Measurements from ENCODE around the gene TENT5A. TPM values are rescaled to one million over a fixed set of nuclear protein-coding genes. Genes with fewer than 3 reads are reported as not detected.

Gene TENT5A
- total RNA-seq, 4 donors from 2014 or later = 19.1 to 36.4 (median 26.9) TPM

DNA sequence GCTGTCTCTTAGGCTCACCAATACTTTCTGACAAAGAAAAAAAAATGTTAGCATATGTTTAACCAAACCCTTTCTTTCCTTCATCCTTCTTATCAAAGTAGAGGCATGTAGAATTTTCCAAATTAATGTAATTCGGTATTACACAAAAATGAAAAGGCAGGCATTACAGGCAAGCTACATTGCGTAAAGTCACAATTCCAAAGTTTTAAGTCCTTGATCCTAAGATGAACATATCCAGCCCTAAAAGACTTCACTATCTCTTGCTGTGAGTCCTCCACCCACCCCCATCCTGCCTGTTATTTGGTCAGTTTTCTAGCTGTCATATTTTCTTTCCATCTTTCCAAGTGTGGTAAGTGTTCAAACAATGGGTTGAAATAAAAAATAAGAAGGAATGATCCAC, 12.1 kb upstream of the TENT5A start:
- H3K4me3 ChIP-seq = no peak overlapping the region
- no peaks in the 10 kb centered on the region for H3K36me3 ChIP-seq
- no peak overlapping the region for H3K27ac ChIP-seq
- WGBS = 96% methylated on average over 2 of the region's 2 CpGs
- H3K9me3 ChIP-seq = no peaks in the 10 kb centered on the region
- TF ChIP-seq POLR2AphosphoS5 (IDR thresholded peaks at IDR 0.05) = no peak
- TF ChIP-seq, protein P1, sequence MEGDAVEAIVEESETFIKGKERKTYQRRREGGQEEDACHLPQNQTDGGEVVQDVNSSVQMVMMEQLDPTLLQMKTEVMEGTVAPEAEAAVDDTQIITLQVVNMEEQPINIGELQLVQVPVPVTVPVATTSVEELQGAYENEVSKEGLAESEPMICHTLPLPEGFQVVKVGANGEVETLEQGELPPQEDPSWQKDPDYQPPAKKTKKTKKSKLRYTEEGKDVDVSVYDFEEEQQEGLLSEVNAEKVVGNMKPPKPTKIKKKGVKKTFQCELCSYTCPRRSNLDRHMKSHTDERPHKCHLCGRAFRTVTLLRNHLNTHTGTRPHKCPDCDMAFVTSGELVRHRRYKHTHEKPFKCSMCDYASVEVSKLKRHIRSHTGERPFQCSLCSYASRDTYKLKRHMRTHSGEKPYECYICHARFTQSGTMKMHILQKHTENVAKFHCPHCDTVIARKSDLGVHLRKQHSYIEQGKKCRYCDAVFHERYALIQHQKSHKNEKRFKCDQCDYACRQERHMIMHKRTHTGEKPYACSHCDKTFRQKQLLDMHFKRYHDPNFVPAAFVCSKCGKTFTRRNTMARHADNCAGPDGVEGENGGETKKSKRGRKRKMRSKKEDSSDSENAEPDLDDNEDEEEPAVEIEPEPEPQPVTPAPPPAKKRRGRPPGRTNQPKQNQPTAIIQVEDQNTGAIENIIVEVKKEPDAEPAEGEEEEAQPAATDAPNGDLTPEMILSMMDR (IDR thresholded peaks at IDR 0.05) = no peak
- TF ChIP-seq POLR2A (IDR thresholded peaks at IDR 0.05) = no peak
- no peak for TF ChIP-seq EP300 (IDR thresholded peaks at IDR 0.05)
- no peak for DNase-seq (ENCODE audit: low spot score in 2 of 2)
- peaks cover 30% of the 10 kb centered on the region for H3K4me1 ChIP-seq
- no peaks in the 10 kb centered on the region for H3K27me3 ChIP-seq

DNA sequence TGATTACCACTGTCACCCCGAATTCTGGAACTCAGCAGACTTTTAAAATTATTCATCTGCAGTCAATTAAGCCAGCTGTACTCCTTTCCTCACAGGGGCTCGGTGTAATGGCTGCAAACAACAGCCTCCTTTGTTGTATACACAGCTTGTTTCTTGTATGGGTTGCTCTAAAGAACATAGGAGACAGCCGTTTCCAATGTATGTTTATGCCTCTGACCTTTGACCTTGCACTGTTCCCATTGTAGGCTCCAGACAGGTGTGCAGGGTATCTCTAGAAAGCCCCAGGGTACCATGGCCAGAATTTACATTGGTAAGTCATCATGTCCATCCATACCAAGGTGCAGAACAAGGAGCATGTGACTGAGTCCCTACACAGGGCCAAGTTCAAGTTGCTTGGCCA, 11.5 kb upstream of the TENT5A start:
- no peak for TF ChIP-seq POLR2AphosphoS5 (IDR thresholded peaks at IDR 0.05)
- TF ChIP-seq POLR2A (IDR thresholded peaks at IDR 0.05) = no peak
- TF ChIP-seq EP300 (IDR thresholded peaks at IDR 0.05) = no peak
- TF ChIP-seq, protein P1 (IDR thresholded peaks at IDR 0.05) = no peak
- no peak overlapping the region for H3K27ac ChIP-seq
- no peaks in the 10 kb centered on the region for H3K36me3 ChIP-seq
- 67% methylated on average over 3 of the region's 3 CpGs for WGBS
- peaks cover 30% of the 10 kb centered on the region for H3K4me1 ChIP-seq
- no peaks in the 10 kb centered on the region for H3K27me3 ChIP-seq
- H3K9me3 ChIP-seq = no peaks in the 10 kb centered on the region
- no peak overlapping the region for H3K4me3 ChIP-seq
- DNase-seq (ENCODE audit: low spot score in 2 of 2) = no peak

DNA sequence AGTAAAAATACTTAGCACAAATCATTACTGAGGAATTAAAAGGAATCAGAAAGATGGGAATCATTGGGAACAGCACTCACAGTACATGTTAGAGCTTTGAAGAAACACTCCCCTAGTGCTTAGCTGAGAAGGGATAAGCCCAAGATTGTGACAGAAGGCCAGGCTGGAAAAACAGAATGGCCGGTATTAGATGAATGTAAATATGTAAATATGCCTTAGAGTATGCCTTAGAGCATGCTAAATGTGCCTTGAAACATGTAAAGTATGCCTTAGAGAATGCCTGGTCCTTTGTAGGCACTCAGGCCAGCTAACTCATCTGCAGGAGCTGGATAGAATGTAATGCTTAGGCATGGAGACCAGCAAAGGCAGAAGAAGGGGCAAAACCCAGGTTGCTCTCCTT, 10.6 kb upstream of the TENT5A start:
- DNase-seq (ENCODE audit: low spot score in 2 of 2) = no peak
- TF ChIP-seq EP300 (IDR thresholded peaks at IDR 0.05) = no peak
- TF ChIP-seq POLR2AphosphoS5 (IDR thresholded peaks at IDR 0.05) = no peak
- TF ChIP-seq POLR2A (IDR thresholded peaks at IDR 0.05) = no peak
- TF ChIP-seq, protein P1 (IDR thresholded peaks at IDR 0.05) = no peak
- Histone ChIP-seq H3K27me3 (no peaks in the 10 kb centered on the region), H3K4me3 (no peak overlapping the region), H3K9me3 (no peaks in the 10 kb centered on the region), H3K27ac (no peak overlapping the region), H3K36me3 (no peaks in the 10 kb centered on the region), H3K4me1 (peaks cover 30% of the 10 kb centered on the region)
- WGBS = 90% methylated on average over 1 of the region's 1 CpG

DNA sequence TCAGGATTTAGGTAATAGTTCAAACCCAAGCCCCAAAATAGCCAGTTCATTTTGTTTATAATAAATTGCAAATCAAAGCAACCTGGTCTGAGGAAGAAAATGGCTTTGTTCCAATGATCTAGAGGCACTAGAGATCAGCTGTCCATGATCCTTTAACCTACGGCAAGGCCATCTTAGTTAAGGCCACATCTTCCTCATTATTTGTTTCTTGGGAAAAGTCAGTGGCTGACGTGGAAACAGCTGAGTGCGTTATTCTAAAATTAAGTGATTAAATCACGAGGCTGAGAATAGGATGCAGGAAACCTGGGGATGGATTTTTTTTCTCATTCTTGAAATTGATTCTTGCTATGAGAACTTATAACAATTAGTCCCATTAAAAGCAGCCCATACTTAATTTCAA, 10.1 kb upstream of the TENT5A start:
- Histone ChIP-seq H3K27me3 (no peaks in the 10 kb centered on the region), H3K36me3 (no peaks in the 10 kb centered on the region), H3K4me1 (peaks cover 26% of the 10 kb centered on the region), H3K9me3 (no peaks in the 10 kb centered on the region), H3K4me3 (no peak overlapping the region), H3K27ac (no peak overlapping the region)
- no peak for DNase-seq (ENCODE audit: low spot score in 2 of 2)
- TF ChIP-seq, protein P1 (IDR thresholded peaks at IDR 0.05) = no peak
- TF ChIP-seq POLR2A (IDR thresholded peaks at IDR 0.05) (no peak), POLR2AphosphoS5 (IDR thresholded peaks at IDR 0.05) (no peak)
- WGBS = 66% methylated on average over 4 of the region's 4 CpGs

DNA sequence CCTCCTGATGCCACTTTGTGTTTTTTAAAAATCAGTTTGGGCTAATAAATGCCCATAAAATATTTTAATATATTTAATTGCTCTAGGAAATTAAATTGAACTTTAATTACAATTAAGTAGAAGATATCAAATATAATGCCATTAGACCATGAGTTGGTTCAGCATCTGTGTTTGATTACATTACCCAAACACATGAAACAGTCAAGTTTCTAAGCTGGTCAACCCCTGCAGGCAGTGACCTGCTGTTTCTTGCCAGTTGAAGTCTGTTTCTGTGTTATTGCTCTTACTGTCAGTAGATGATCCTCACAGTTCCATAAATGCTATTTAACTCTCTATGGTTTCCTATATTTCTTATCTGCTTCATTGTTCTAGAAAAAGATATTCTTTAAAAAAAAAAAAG, 9.7 kb upstream of the TENT5A start:
- no peak for DNase-seq (ENCODE audit: low spot score in 2 of 2)
- TF ChIP-seq, protein P1 (IDR thresholded peaks at IDR 0.05) = no peak
- TF ChIP-seq EP300 (IDR thresholded peaks at IDR 0.05) = no peak
- no peak for TF ChIP-seq POLR2A (IDR thresholded peaks at IDR 0.05)
- no peak for TF ChIP-seq POLR2AphosphoS5 (IDR thresholded peaks at IDR 0.05)
- peaks cover 21% of the 10 kb centered on the region for H3K4me1 ChIP-seq
- H3K9me3 ChIP-seq = no peaks in the 10 kb centered on the region
- H3K27ac ChIP-seq = no peak overlapping the region
- no peaks in the 10 kb centered on the region for H3K36me3 ChIP-seq
- H3K4me3 ChIP-seq = no peak overlapping the region
- H3K27me3 ChIP-seq = no peaks in the 10 kb centered on the region

Measured in suprapubic skin (tissue), 4 donors.